ENCODE measurements around the gene CACNA1G. TPM values are rescaled to one million over a fixed set of nuclear protein-coding genes. Genes with fewer than 3 reads are reported as not detected.
A peak's percentile ranks its signal among the peaks of the same experiment; 100 is the strongest.

CACNA1G gene
- total RNA-seq, 1 donor from 2014 or later, result 1.1 TPM

- H3K27me3 Mint-ChIP-seq (ENCODE audit: low read depth), result peaks cover 48% of the 10 kb centered on the region
- H3K4me3 Mint-ChIP-seq, result no peak overlapping the region
- H3K4me1 Mint-ChIP-seq, result peaks cover 21% of the 10 kb centered on the region
These were observed 64.7 kb downstream of the CACNA1G start for GRCh38 chr17:50625032-50625871.

GRCh38 chr17:50626037-50626574 lies 65.6 kb downstream of the CACNA1G start:
- H3K27ac Mint-ChIP-seq (ENCODE audit: unreplicated experiment), result no peak overlapping the region
- no peak overlapping the region for H3K4me3 Mint-ChIP-seq
- peak; percentile 75 for DNase-seq (ENCODE audit: low read depth, low spot score)
- peaks cover 20% of the 10 kb centered on the region for H3K4me1 Mint-ChIP-seq
- peak; percentile 83 for TF ChIP-seq CTCF (conservative IDR thresholded peaks at IDR 0.05)
- H3K27me3 Mint-ChIP-seq (ENCODE audit: low read depth), result peaks cover 52% of the 10 kb centered on the region
- no peaks in the 10 kb centered on the region for H3K9me3 Mint-ChIP-seq
- H3K36me3 Mint-ChIP-seq (ENCODE audit: low read depth), result no peaks in the 10 kb centered on the region

More at GRCh38 chr17:50625032-50625871, 64.7 kb downstream of the CACNA1G start:
- H3K27ac Mint-ChIP-seq (ENCODE audit: unreplicated experiment), result no peak overlapping the region
- no peaks in the 10 kb centered on the region for H3K9me3 Mint-ChIP-seq
- no peak for DNase-seq (ENCODE audit: low read depth, low spot score)
- TF ChIP-seq CTCF (conservative IDR thresholded peaks at IDR 0.05), result no peak
- no peaks in the 10 kb centered on the region for H3K36me3 Mint-ChIP-seq (ENCODE audit: low read depth)

GRCh38 chr17:50627036-50627781 lies 66.7 kb downstream of the CACNA1G start:
- no peak for TF ChIP-seq CTCF (conservative IDR thresholded peaks at IDR 0.05)
- Mint-ChIP-seq H3K27me3 (ENCODE audit: low read depth) (peaks cover 53% of the 10 kb centered on the region), H3K9me3 (no peaks in the 10 kb centered on the region), H3K36me3 (ENCODE audit: low read depth) (no peaks in the 10 kb centered on the region), H3K4me3 (no peak overlapping the region), H3K4me1 (peaks cover 14% of the 10 kb centered on the region), H3K27ac (ENCODE audit: unreplicated experiment) (no peak overlapping the region)
- no peak for DNase-seq (ENCODE audit: low read depth, low spot score)

GRCh38 chr17:50627782-50628601 lies 67.5 kb downstream of the CACNA1G start:
- peaks cover 14% of the 10 kb centered on the region for H3K4me1 Mint-ChIP-seq
- H3K27ac Mint-ChIP-seq (ENCODE audit: unreplicated experiment), result peak overlapping the region; percentile 50
- no peak for DNase-seq (ENCODE audit: low read depth, low spot score)
- H3K4me3 Mint-ChIP-seq, result no peak overlapping the region
- H3K36me3 Mint-ChIP-seq (ENCODE audit: low read depth), result no peaks in the 10 kb centered on the region
- peaks cover 59% of the 10 kb centered on the region for H3K27me3 Mint-ChIP-seq (ENCODE audit: low read depth)
- no peaks in the 10 kb centered on the region for H3K9me3 Mint-ChIP-seq
- no peak for TF ChIP-seq CTCF (conservative IDR thresholded peaks at IDR 0.05)

- Mint-ChIP-seq H3K9me3 (no peaks in the 10 kb centered on the region), H3K27ac (ENCODE audit: unreplicated experiment) (no peak overlapping the region), H3K27me3 (ENCODE audit: low read depth) (peaks cover 75% of the 10 kb centered on the region), H3K36me3 (ENCODE audit: low read depth) (no peaks in the 10 kb centered on the region), H3K4me3 (no peak overlapping the region), H3K4me1 (peaks cover 18% of the 10 kb centered on the region)
- no peak for TF ChIP-seq CTCF (conservative IDR thresholded peaks at IDR 0.05)
- no peak for DNase-seq (ENCODE audit: low read depth, low spot score)
These were observed 69.4 kb downstream of the CACNA1G start for GRCh38 chr17:50629902-50630301.
